ENCODE results near the gene ECE2. TPM values are rescaled to one million over a fixed set of nuclear protein-coding genes. Genes with fewer than 3 reads are reported as not detected.

The ECE2 gene
- total RNA-seq, 1 experiment from 2014 or later: 0.15 TPM

DNA sequence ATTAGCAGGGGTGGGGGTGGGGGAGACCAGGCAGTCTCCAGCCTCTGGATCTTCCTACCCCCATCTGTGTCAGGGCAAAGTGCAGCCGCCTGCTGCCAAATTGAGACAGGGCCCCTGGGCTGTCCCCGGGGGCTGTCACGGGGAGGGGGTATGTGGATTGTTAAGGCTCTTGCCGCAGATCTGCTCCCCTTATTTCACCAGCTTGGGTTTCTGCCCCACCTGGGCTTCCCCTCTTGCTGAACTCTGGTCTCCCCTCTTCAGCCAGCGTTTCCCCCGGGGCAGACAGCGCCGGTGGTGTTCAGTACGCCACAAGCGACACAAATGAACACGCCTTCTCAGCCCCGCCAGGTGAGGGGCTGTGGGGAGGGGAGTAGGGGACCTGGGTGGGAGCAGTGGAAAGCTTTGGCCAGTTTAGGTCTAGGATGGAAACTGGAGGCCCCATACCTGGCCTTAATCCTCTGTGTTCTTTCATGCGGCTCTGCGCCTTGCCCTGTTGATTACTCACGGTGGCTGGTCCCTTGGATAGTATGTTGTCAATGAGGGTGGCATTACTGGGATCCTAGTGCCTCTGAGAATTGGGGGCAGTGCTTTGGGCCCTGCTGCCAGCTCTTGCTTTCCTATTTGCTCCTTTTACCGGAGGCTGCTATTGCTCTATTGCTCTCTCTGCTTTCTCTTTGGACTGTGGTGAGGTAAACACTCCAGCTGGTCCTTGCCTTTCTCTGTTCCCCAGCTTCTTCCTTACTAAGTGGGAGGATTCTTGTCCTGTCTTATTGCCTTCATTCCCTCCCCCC is 40.2 kb downstream of the ECE2 start:
- Histone ChIP-seq H3K27me3 (ENCODE audit: low read length) (no peaks in the 10 kb centered on the region), H3K4me3 (ENCODE audit: low read length) (peak overlapping the region; percentile 98), H4K20me1 (ENCODE audit: insufficient read depth, low read depth, low read length) (peaks cover 60% of the 10 kb centered on the region), H3K4me1 (ENCODE audit: low read length) (peaks cover 32% of the 10 kb centered on the region), H3K4me2 (ENCODE audit: low read depth, low read length, poor library complexity, severe bottlenecking) (peak overlapping the region; percentile 95), H3K9me2 (replicated peaks; ENCODE audit: insufficient read depth, low read length) (no peaks in the 10 kb centered on the region), H3K9me3 (ENCODE audit: low read length) (no peaks in the 10 kb centered on the region), H3K27ac (ENCODE audit: low read length) (peak overlapping the region; percentile 86), H2AFZ (ENCODE audit: low read length) (no peak overlapping the region), H3K79me2 (ENCODE audit: low read length) (peaks cover 63% of the 10 kb centered on the region), H3K36me3 (ENCODE audit: insufficient read depth, low read length) (peaks cover 54% of the 10 kb centered on the region), H3K9ac (ENCODE audit: low read length) (peak overlapping the region; percentile 99)
- DNase-seq: no peak

GRCh38 chr3:184316792-184317191 is 41.0 kb downstream of the ECE2 start:
- Histone ChIP-seq H2AFZ (ENCODE audit: low read length) (no peak overlapping the region), H3K4me2 (ENCODE audit: low read depth, low read length, poor library complexity, severe bottlenecking) (peak overlapping the region; percentile 95), H3K4me1 (ENCODE audit: low read length) (peaks cover 32% of the 10 kb centered on the region), H3K79me2 (ENCODE audit: low read length) (peaks cover 70% of the 10 kb centered on the region), H4K20me1 (ENCODE audit: insufficient read depth, low read depth, low read length) (peaks cover 67% of the 10 kb centered on the region), H3K27me3 (ENCODE audit: low read length) (no peaks in the 10 kb centered on the region), H3K9me3 (ENCODE audit: low read length) (no peaks in the 10 kb centered on the region), H3K36me3 (ENCODE audit: insufficient read depth, low read length) (peaks cover 61% of the 10 kb centered on the region), H3K9ac (ENCODE audit: low read length) (peak overlapping the region; percentile 99), H3K9me2 (replicated peaks; ENCODE audit: insufficient read depth, low read length) (no peaks in the 10 kb centered on the region), H3K27ac (ENCODE audit: low read length) (no peak overlapping the region; the same call in 1 of the 2 replicates), H3K4me3 (ENCODE audit: low read length) (peak overlapping the region; percentile 98)
- DNase-seq: no peak

GRCh38 chr3:184317201-184317600 is 41.4 kb downstream of the ECE2 start:
- peak overlapping the region; percentile 99; the same call in 1 of the 2 replicates for H3K9ac ChIP-seq (ENCODE audit: low read length)
- H3K9me3 ChIP-seq (ENCODE audit: low read length): no peaks in the 10 kb centered on the region
- H4K20me1 ChIP-seq (ENCODE audit: insufficient read depth, low read depth, low read length): peaks cover 71% of the 10 kb centered on the region
- H2AFZ ChIP-seq (ENCODE audit: low read length): no peak overlapping the region
- H3K27ac ChIP-seq (ENCODE audit: low read length): no peak overlapping the region
- H3K4me3 ChIP-seq (ENCODE audit: low read length): 0 out of 2 replicates have a peak overlapping the region, but pooled peaks have one; percentile 98
- peaks cover 32% of the 10 kb centered on the region for H3K4me1 ChIP-seq (ENCODE audit: low read length)
- H3K9me2 ChIP-seq (replicated peaks; ENCODE audit: insufficient read depth, low read length): no peaks in the 10 kb centered on the region
- H3K27me3 ChIP-seq (ENCODE audit: low read length): no peaks in the 10 kb centered on the region
- H3K36me3 ChIP-seq (ENCODE audit: insufficient read depth, low read length): peaks cover 65% of the 10 kb centered on the region
- peak overlapping the region; percentile 95 for H3K4me2 ChIP-seq (ENCODE audit: low read depth, low read length, poor library complexity, severe bottlenecking)
- peaks cover 74% of the 10 kb centered on the region for H3K79me2 ChIP-seq (ENCODE audit: low read length)
- DNase-seq: no peak

- H3K4me2 ChIP-seq (ENCODE audit: low read depth, low read length, poor library complexity, severe bottlenecking): no peak overlapping the region
- no peak overlapping the region for H3K27ac ChIP-seq (ENCODE audit: low read length)
- H3K4me1 ChIP-seq (ENCODE audit: low read length): peaks cover 26% of the 10 kb centered on the region
- H3K79me2 ChIP-seq (ENCODE audit: low read length): peaks cover 89% of the 10 kb centered on the region
- no peak overlapping the region for H3K9ac ChIP-seq (ENCODE audit: low read length)
- no peak for DNase-seq
- no peak overlapping the region for H3K4me3 ChIP-seq (ENCODE audit: low read length)
- H4K20me1 ChIP-seq (ENCODE audit: insufficient read depth, low read depth, low read length): peaks cover 95% of the 10 kb centered on the region
- peaks cover 92% of the 10 kb centered on the region for H3K36me3 ChIP-seq (ENCODE audit: insufficient read depth, low read length)
- no peaks in the 10 kb centered on the region for H3K9me2 ChIP-seq (replicated peaks; ENCODE audit: insufficient read depth, low read length)
- H3K9me3 ChIP-seq (ENCODE audit: low read length): no peaks in the 10 kb centered on the region
- no peak overlapping the region for H2AFZ ChIP-seq (ENCODE audit: low read length)
- no peaks in the 10 kb centered on the region for H3K27me3 ChIP-seq (ENCODE audit: low read length)
Measured at GRCh38 chr3:184320104-184320445, 44.3 kb downstream of the ECE2 start.

DNA sequence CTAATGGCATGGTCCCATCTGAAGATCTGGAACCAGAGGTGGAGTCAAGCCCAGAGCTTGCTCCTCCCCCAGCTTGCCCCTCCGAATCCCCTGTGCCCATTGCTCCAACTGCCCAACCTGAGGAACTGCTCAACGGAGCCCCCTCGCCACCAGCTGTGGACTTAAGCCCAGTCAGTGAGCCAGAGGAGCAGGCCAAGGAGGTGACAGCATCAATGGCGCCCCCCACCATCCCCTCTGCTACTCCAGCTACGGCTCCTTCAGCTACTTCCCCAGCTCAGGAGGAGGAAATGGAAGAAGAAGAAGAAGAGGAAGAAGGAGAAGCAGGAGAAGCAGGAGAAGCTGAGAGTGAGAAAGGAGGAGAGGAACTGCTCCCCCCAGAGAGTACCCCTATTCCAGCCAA is 45.8 kb downstream of the ECE2 start:
- no peak for DNase-seq
- Histone ChIP-seq H3K79me2 (ENCODE audit: low read length) (peaks cover 80% of the 10 kb centered on the region), H3K27ac (ENCODE audit: low read length) (no peak overlapping the region), H3K4me3 (ENCODE audit: low read length) (no peak overlapping the region), H3K36me3 (ENCODE audit: insufficient read depth, low read length) (peaks cover 96% of the 10 kb centered on the region), H3K27me3 (ENCODE audit: low read length) (no peaks in the 10 kb centered on the region), H2AFZ (ENCODE audit: low read length) (no peak overlapping the region), H3K9me2 (replicated peaks; ENCODE audit: insufficient read depth, low read length) (no peaks in the 10 kb centered on the region), H3K9ac (ENCODE audit: low read length) (no peak overlapping the region), H3K9me3 (ENCODE audit: low read length) (no peaks in the 10 kb centered on the region), H4K20me1 (ENCODE audit: insufficient read depth, low read depth, low read length) (peaks cover 95% of the 10 kb centered on the region), H3K4me2 (ENCODE audit: low read depth, low read length, poor library complexity, severe bottlenecking) (no peak overlapping the region), H3K4me1 (ENCODE audit: low read length) (peaks cover 16% of the 10 kb centered on the region)

GRCh38 chr3:184322731-184323487 is 47.1 kb downstream of the ECE2 start:
- no peak overlapping the region for H3K4me2 ChIP-seq (ENCODE audit: low read depth, low read length, poor library complexity, severe bottlenecking)
- H3K9me3 ChIP-seq (ENCODE audit: low read length): no peaks in the 10 kb centered on the region
- H3K4me3 ChIP-seq (ENCODE audit: low read length): no peak overlapping the region
- H3K9ac ChIP-seq (ENCODE audit: low read length): no peak overlapping the region
- H3K79me2 ChIP-seq (ENCODE audit: low read length): peaks cover 68% of the 10 kb centered on the region
- no peaks in the 10 kb centered on the region for H3K9me2 ChIP-seq (replicated peaks; ENCODE audit: insufficient read depth, low read length)
- no peak for DNase-seq
- no peaks in the 10 kb centered on the region for H3K27me3 ChIP-seq (ENCODE audit: low read length)
- no peak overlapping the region for H2AFZ ChIP-seq (ENCODE audit: low read length)
- H3K4me1 ChIP-seq (ENCODE audit: low read length): peaks cover 3% of the 10 kb centered on the region
- H3K36me3 ChIP-seq (ENCODE audit: insufficient read depth, low read length): peaks cover 96% of the 10 kb centered on the region
- no peak overlapping the region for H3K27ac ChIP-seq (ENCODE audit: low read length)
- peaks cover 89% of the 10 kb centered on the region for H4K20me1 ChIP-seq (ENCODE audit: insufficient read depth, low read depth, low read length)

- Histone ChIP-seq H3K9me3 (ENCODE audit: low read length) (no peaks in the 10 kb centered on the region), H4K20me1 (ENCODE audit: insufficient read depth, low read depth, low read length) (peaks cover 88% of the 10 kb centered on the region), H3K4me2 (ENCODE audit: low read depth, low read length, poor library complexity, severe bottlenecking) (no peak overlapping the region), H3K27ac (ENCODE audit: low read length) (no peak overlapping the region), H3K27me3 (ENCODE audit: low read length) (no peaks in the 10 kb centered on the region), H3K9me2 (replicated peaks; ENCODE audit: insufficient read depth, low read length) (no peaks in the 10 kb centered on the region), H2AFZ (ENCODE audit: low read length) (no peak overlapping the region), H3K4me1 (ENCODE audit: low read length) (no peaks in the 10 kb centered on the region), H3K9ac (ENCODE audit: low read length) (no peak overlapping the region), H3K79me2 (ENCODE audit: low read length) (peaks cover 60% of the 10 kb centered on the region), H3K4me3 (ENCODE audit: low read length) (no peak overlapping the region), H3K36me3 (ENCODE audit: insufficient read depth, low read length) (peaks cover 95% of the 10 kb centered on the region)
- DNase-seq: no peak
Measured at GRCh38 chr3:184323696-184324095, 47.9 kb downstream of the ECE2 start.

DNA sequence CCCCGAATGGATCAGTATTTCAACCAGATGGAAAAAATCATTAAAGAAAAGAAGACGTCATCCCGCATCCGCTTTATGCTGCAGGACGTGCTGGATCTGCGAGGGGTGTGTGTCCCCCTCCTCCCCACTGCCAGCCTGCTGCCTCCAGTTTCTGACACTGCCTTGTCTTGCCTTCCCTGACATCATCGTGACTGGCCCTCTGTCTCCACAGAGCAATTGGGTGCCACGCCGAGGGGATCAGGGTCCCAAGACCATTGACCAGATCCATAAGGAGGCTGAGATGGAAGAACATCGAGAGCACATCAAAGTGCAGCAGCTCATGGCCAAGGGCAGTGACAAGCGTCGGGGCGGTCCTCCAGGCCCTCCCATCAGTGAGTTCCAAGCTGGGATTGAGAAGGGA is 49.4 kb downstream of the ECE2 start:
- Histone ChIP-seq H3K4me1 (ENCODE audit: low read length) (no peaks in the 10 kb centered on the region), H3K36me3 (ENCODE audit: insufficient read depth, low read length) (peaks cover 95% of the 10 kb centered on the region), H3K9ac (ENCODE audit: low read length) (no peak overlapping the region), H2AFZ (ENCODE audit: low read length) (no peak overlapping the region), H3K4me3 (ENCODE audit: low read length) (no peak overlapping the region), H3K27me3 (ENCODE audit: low read length) (no peaks in the 10 kb centered on the region), H3K9me3 (ENCODE audit: low read length) (no peaks in the 10 kb centered on the region), H3K9me2 (replicated peaks; ENCODE audit: insufficient read depth, low read length) (no peaks in the 10 kb centered on the region), H4K20me1 (ENCODE audit: insufficient read depth, low read depth, low read length) (peaks cover 88% of the 10 kb centered on the region), H3K79me2 (ENCODE audit: low read length) (peaks cover 45% of the 10 kb centered on the region), H3K4me2 (ENCODE audit: low read depth, low read length, poor library complexity, severe bottlenecking) (no peak overlapping the region), H3K27ac (ENCODE audit: low read length) (no peak overlapping the region)
- no peak for DNase-seq
